GM18861 (cell line): ENCODE data around the gene PCA3.

ENCODE experiments used
- ATAC-seq: cut with Tn5 transposase; IDR thresholded peaks from one replicate; pipeline ENCODE4 v1.9.1; 2021; ENCODE audit not compliant: unreplicated experiment

The PCA3 gene

GRCh38 chr9:76756268-76756640 is 8.0 kb upstream of the PCA3 start:
- no peak for ATAC-seq

GRCh38 chr9:76756941-76757673 is 7.1 kb upstream of the PCA3 start:
- no peak for ATAC-seq

GRCh38 chr9:76758476-76758875 is 5.8 kb upstream of the PCA3 start:
- ATAC-seq, result no peak

- no peak for ATAC-seq
Observed at GRCh38 chr9:76759732-76760131, 4.5 kb upstream of the PCA3 start.

GRCh38 chr9:76761448-76761847 is 2.8 kb upstream of the PCA3 start:
- ATAC-seq, result no peak

GRCh38 chr9:76766126-76766525 is 1.9 kb downstream of the PCA3 start:
- no peak for ATAC-seq

GRCh38 chr9:76772686-76773445 is 8.6 kb downstream of the PCA3 start:
- ATAC-seq, result no peak

GRCh38 chr9:76784881-76785280 is 20.6 kb downstream of the PCA3 start:
- no peak for ATAC-seq

GRCh38 chr9:76785501-76785900 is 21.3 kb downstream of the PCA3 start:
- ATAC-seq, result no peak

GRCh38 chr9:76787677-76788076 is 23.4 kb downstream of the PCA3 start:
- ATAC-seq, result no peak

- ATAC-seq, result no peak
Observed at GRCh38 chr9:76789840-76790239, 25.6 kb downstream of the PCA3 start.

GRCh38 chr9:76793784-76794431 is 29.7 kb downstream of the PCA3 start:
- no peak for ATAC-seq

GRCh38 chr9:76796296-76796695 is 32.1 kb downstream of the PCA3 start:
- ATAC-seq, result no peak

GRCh38 chr9:76798527-76798926 is 34.3 kb downstream of the PCA3 start:
- ATAC-seq, result no peak

- ATAC-seq, result no peak
Observed at GRCh38 chr9:76799473-76799872, 35.2 kb downstream of the PCA3 start.

- ATAC-seq, result no peak
Observed at GRCh38 chr9:76800901-76801300, 36.7 kb downstream of the PCA3 start.

GRCh38 chr9:76803083-76803482 is 38.8 kb downstream of the PCA3 start:
- ATAC-seq, result no peak

- no peak for ATAC-seq
Observed at GRCh38 chr9:76803762-76804161, 39.5 kb downstream of the PCA3 start.

GRCh38 chr9:76808636-76809035 is 44.4 kb downstream of the PCA3 start:
- no peak for ATAC-seq

- peak; percentile 67 for ATAC-seq
Observed at GRCh38 chr9:76810377-76810957, 46.2 kb downstream of the PCA3 start.

GRCh38 chr9:76812591-76812990 is 48.4 kb downstream of the PCA3 start:
- ATAC-seq, result no peak

- ATAC-seq, result no peak
Observed at GRCh38 chr9:76817489-76817888, 53.3 kb downstream of the PCA3 start.
